ENCODE data around the gene WDPCP. TPM values are rescaled to one million over a fixed set of nuclear protein-coding genes. Genes with fewer than 3 reads are reported as not detected.
A peak's percentile ranks its signal among the peaks of the same experiment; 100 is the strongest.

WDPCP gene
- polyA plus RNA-seq, 2 of the 4 experiments (the other 2 are of a cell fraction): 3.0 to 7.6 TPM

DNA sequence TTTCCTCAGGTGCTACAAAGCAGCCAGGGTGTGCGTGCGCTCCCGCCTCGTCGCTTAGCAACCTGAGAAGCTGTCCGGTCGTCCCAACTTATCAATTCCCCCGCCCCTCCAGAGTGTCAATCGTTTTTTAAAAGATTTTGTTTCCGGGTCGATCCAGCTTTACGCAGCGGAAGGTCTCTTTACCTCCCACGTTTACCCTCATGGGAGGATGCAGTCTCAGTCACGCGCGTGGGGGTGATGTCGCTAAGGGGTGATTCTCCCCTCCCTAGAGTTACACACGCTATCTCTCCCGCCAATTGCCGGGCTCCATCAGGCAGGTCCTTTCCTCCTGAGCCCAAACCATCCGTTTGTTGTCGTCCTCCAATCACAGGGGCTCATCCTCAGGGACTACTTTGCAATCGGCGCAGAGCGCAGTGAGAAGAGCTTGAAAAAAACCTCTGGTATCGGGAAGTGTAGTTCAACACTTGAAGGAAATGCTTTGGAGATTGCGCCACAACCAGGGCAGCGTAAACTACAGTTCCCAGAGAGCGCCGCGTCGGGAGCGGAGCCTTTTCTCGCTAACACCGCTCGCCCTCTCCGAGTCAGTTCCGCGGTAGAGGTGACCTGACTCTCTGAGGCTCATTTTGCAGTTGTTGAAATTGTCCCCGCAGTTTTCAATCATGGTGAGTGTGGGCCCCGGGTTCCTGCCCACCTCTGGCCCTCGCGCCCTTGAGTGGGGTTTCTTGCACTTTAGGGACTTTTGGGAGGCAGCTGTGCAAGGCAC is at the start of gene WDPCP, which contains the start of gene MDH1 (continued):
- TF ChIP-seq MYC (IDR thresholded peaks at IDR 0.05; ENCODE audit: borderline replicate concordance, low read length) (peak; percentile 74), SMC3 (IDR thresholded peaks at IDR 0.05) (no peak), GATA3 (IDR thresholded peaks at IDR 0.05; ENCODE audit: borderline replicate concordance) (peak; percentile 60; the same call in 1 of the 2 replicates), CBX2 (IDR thresholded peaks at IDR 0.05; ENCODE audit: borderline replicate concordance, low read depth) (no peak), ZSCAN20 (CRISPR knock-in tag; IDR thresholded peaks at IDR 0.05) (no peak), POLR2A (IDR thresholded peaks at IDR 0.05; ENCODE audit: low read length) (peak; percentile 74), MAZ (IDR thresholded peaks at IDR 0.05; ENCODE audit: borderline replicate concordance, low read depth, low read length) (no peak), HOXB5 (CRISPR knock-in tag; IDR thresholded peaks at IDR 0.05) (peak; percentile 63; the same call in 1 of the 2 replicates), ESRRA (IDR thresholded peaks at IDR 0.05; ENCODE audit: borderline replicate concordance, low read length) (peak; percentile 91), TP53 (CRISPR knock-in tag; IDR thresholded peaks at IDR 0.05) (no peak), CHD4 (IDR thresholded peaks at IDR 0.05; ENCODE audit: borderline replicate concordance) (no peak), NFE2L2 (conservative IDR thresholded peaks at IDR 0.05; ENCODE audit: low read length) (no peak)
- TF ChIP-seq, protein P1, sequence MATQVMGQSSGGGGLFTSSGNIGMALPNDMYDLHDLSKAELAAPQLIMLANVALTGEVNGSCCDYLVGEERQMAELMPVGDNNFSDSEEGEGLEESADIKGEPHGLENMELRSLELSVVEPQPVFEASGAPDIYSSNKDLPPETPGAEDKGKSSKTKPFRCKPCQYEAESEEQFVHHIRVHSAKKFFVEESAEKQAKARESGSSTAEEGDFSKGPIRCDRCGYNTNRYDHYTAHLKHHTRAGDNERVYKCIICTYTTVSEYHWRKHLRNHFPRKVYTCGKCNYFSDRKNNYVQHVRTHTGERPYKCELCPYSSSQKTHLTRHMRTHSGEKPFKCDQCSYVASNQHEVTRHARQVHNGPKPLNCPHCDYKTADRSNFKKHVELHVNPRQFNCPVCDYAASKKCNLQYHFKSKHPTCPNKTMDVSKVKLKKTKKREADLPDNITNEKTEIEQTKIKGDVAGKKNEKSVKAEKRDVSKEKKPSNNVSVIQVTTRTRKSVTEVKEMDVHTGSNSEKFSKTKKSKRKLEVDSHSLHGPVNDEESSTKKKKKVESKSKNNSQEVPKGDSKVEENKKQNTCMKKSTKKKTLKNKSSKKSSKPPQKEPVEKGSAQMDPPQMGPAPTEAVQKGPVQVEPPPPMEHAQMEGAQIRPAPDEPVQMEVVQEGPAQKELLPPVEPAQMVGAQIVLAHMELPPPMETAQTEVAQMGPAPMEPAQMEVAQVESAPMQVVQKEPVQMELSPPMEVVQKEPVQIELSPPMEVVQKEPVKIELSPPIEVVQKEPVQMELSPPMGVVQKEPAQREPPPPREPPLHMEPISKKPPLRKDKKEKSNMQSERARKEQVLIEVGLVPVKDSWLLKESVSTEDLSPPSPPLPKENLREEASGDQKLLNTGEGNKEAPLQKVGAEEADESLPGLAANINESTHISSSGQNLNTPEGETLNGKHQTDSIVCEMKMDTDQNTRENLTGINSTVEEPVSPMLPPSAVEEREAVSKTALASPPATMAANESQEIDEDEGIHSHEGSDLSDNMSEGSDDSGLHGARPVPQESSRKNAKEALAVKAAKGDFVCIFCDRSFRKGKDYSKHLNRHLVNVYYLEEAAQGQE (IDR thresholded peaks at IDR 0.05): no peak
- TF ChIP-seq, protein P2, sequence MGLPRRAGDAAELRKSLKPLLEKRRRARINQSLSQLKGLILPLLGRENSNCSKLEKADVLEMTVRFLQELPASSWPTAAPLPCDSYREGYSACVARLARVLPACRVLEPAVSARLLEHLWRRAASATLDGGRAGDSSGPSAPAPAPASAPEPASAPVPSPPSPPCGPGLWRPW (IDR thresholded peaks at IDR 0.05): no peak
- TF ChIP-seq, protein P3, sequence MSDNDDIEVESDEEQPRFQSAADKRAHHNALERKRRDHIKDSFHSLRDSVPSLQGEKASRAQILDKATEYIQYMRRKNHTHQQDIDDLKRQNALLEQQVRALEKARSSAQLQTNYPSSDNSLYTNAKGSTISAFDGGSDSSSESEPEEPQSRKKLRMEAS (IDR thresholded peaks at IDR 0.05): peak; percentile 92

DNA sequence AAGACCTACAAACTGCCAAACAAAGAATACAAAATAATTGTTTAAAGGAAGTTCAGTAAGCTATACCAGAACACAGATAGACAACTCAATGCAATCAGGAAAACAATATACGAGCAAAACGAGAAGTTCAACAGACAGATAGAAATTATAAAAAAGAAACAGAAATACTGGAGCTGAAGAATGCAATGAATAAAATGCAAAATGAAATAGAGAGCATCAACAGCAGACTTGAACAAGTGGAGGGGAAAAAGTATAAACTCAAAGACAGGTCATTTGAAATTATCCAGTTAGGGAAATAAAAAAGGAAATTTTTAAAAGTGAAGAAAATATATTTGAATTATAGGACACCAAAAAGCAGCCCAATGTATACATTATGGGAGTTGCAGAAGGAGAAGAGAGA is 44.1 kb upstream of the WDPCP start:
- ChIA-PET CTCF (no interaction called here), POLR2A (no interaction called here)
- 29% methylated on average over 2 of the region's 2 CpGs for WGBS (ENCODE audit: missing lambda C conversion rate)
- Histone ChIP-seq H3K9me3 (peaks cover 34% of the 10 kb centered on the region; the same call in 2 of the 3 replicates), H3K4me1 (no peaks in the 10 kb centered on the region), H3K27ac (no peak overlapping the region), H3K4me3 (no peak overlapping the region), H3K4me2 (no peak overlapping the region)
- DNase-seq (ENCODE audit: low read depth in 1 of 2, low spot score in 1 of 2) (no peak), FAIRE-seq (no peak), ATAC-seq (no peak)
- TF ChIP-seq HMGXB4 (CRISPR knock-in tag; IDR thresholded peaks at IDR 0.05; ENCODE audit: borderline replicate concordance): no peak
- TF ChIP-seq FOSL2 (IDR thresholded peaks at IDR 0.05): no peak
- no peak for TF ChIP-seq FOSL2 (CRISPR knock-in tag; IDR thresholded peaks at IDR 0.05)
- TF ChIP-seq RARB (CRISPR knock-in tag; IDR thresholded peaks at IDR 0.05): no peak
- TF ChIP-seq BHLHE40 (IDR thresholded peaks at IDR 0.05; ENCODE audit: low read depth, low read length): no peak
- TF ChIP-seq ZC3H11A (IDR thresholded peaks at IDR 0.05): no peak
- no peak for TF ChIP-seq CHD2 (IDR thresholded peaks at IDR 0.05; ENCODE audit: low read length, partially characterized antibody)
- TF ChIP-seq CTCF (IDR thresholded peaks at IDR 0.05): no peak
- TF ChIP-seq, protein P2 (IDR thresholded peaks at IDR 0.05): no peak
- no peak for TF ChIP-seq JUN (IDR thresholded peaks at IDR 0.05)
- no peak for TF ChIP-seq USF2 (IDR thresholded peaks at IDR 0.05)
- TF ChIP-seq FOSB (CRISPR knock-in tag; IDR thresholded peaks at IDR 0.05): no peak
- no peak for TF ChIP-seq RCOR1 (IDR thresholded peaks at IDR 0.05; ENCODE audit: low read depth, low read length)
- no peak for TF ChIP-seq ZNF302 (CRISPR knock-in tag; IDR thresholded peaks at IDR 0.05)
- TF ChIP-seq PBX3 (IDR thresholded peaks at IDR 0.05): no peak

Data from A549 (cell line).